Measurements from ENCODE around the gene JAK2. TPM values are rescaled to one million over a fixed set of nuclear protein-coding genes. Genes with fewer than 3 reads are reported as not detected.

JAK2 gene
- total RNA-seq, 6 donors from 2014 or later, result 19.6 to 52.9 (median 26.0) TPM

DNA sequence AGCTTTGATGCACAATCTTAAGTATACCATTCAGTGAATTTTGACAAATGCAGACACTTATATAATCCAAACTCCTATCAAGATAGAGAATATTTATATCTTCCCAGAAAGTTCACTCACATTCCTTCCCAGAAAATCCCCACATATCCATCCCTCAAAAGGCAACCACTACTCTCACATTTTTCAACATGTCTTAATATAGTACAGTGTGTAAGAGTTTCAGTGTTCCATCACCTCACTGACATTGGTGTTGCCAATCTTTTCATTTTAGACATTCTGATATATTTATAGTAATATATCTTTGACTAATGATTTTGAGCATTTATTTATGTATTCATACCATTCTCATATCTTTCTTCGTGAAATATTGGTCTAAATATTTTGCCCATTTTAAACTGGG is 38.1 kb upstream of the JAK2 start:
- no peak for DNase-seq
- no peak for ATAC-seq (ENCODE audit: low FRiP score in 2 of 2)
- TF ChIP-seq EP300 (IDR thresholded peaks at IDR 0.05) (no peak), POLR2AphosphoS5 (IDR thresholded peaks at IDR 0.05) (no peak), POLR2A (IDR thresholded peaks at IDR 0.05) (no peak)
- TF ChIP-seq, protein P1, sequence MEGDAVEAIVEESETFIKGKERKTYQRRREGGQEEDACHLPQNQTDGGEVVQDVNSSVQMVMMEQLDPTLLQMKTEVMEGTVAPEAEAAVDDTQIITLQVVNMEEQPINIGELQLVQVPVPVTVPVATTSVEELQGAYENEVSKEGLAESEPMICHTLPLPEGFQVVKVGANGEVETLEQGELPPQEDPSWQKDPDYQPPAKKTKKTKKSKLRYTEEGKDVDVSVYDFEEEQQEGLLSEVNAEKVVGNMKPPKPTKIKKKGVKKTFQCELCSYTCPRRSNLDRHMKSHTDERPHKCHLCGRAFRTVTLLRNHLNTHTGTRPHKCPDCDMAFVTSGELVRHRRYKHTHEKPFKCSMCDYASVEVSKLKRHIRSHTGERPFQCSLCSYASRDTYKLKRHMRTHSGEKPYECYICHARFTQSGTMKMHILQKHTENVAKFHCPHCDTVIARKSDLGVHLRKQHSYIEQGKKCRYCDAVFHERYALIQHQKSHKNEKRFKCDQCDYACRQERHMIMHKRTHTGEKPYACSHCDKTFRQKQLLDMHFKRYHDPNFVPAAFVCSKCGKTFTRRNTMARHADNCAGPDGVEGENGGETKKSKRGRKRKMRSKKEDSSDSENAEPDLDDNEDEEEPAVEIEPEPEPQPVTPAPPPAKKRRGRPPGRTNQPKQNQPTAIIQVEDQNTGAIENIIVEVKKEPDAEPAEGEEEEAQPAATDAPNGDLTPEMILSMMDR (IDR thresholded peaks at IDR 0.05), result no peak
- WGBS, 2 donors, result 86 to 87% methylated on average over 1 of the region's 1 CpG
- Histone ChIP-seq H3K27me3 (no peaks in the 10 kb centered on the region), H3K4me1 (peaks cover 3 to 8% (median 5%) of the 10 kb centered on the region in 4 donors), H3K27ac (no peak overlapping the region), H3K36me3 (no peaks in the 10 kb centered on the region), H3K9me3 (no peaks in the 10 kb centered on the region), H3K4me3 (no peak overlapping the region)

DNA sequence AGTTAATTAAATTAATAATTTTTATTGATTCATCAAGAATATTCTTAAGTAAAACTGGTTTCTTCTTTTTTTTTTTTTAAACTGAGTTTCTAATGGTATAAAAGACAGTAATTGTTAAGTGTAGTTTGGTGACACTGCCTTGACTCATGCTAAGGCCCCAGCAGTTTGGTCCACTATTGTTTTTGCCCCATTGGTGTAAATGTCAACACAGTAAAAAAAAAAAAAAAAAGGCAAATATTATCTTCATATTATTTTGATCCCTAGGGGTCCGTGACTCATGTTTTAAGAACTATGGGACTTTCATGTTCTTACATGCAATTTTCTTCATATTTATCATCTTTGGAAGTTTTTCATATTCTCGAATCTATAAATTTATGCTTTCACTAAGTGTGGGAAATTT is 29.2 kb upstream of the JAK2 start:
- ATAC-seq (ENCODE audit: low FRiP score in 2 of 2), result no peak
- WGBS, 2 donors, result 90 to 93% methylated on average over 2 of the region's 2 CpGs

DNA sequence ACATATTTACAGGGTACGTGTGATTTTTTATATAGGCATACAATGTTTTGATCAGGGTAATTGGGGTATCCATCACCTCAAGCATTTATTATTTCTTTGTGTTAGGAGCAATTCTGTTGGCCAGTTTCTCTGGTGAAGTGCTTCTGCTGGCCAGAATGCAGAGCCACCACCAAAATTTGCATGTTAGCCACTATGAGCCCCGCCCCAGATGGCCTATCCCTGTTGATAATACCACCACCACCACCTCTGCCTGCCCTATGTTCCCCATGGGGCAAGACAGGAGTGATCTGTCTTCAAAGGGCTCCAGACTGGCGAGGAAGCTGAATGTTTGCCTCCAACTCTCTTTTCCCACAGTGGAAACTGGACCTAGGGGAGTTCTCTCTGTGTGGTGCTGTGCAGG is 26.0 kb upstream of the JAK2 start:
- no peak for ATAC-seq (ENCODE audit: low FRiP score in 2 of 2)
- no peak overlapping the region for H3K27ac ChIP-seq
- 92 to 93% methylated on average over 3 of the region's 3 CpGs for WGBS, 2 donors

More for the DNA sequence above, 29.2 kb upstream of the JAK2 start:
- Histone ChIP-seq H3K9me3 (no peaks in the 10 kb centered on the region), H3K4me3 (no peak overlapping the region), H3K4me1 (no peaks in the 10 kb centered on the region), H3K27ac (no peak overlapping the region), H3K27me3 (no peaks in the 10 kb centered on the region), H3K36me3 (no peaks in the 10 kb centered on the region)
- DNase-seq, result no peak
- TF ChIP-seq POLR2A (IDR thresholded peaks at IDR 0.05), result no peak
- TF ChIP-seq, protein P1 (IDR thresholded peaks at IDR 0.05), result no peak
- TF ChIP-seq EP300 (IDR thresholded peaks at IDR 0.05), result no peak
- TF ChIP-seq POLR2AphosphoS5 (IDR thresholded peaks at IDR 0.05), result no peak

DNA sequence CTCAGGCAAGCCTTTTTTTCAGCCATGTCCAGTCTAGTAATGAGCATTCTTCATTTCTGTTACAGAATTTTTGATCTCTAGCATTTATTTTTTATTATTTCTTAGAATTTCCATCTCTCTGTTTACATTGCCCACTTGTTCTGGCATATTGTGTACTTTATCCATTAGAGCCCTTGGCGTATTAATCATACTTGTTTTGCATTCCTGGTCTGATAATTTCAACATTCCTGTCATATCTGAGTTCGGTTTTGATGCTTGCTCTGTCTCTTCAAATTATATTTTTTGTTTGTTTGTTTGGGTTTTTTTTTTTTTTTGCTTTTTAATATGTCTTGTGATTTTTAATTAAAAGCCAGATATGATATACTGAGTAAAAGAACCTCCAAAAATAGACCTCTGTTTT is 23.0 kb upstream of the JAK2 start:
- WGBS, 2 donors, result 72 to 76% methylated on average over 2 of the region's 2 CpGs
- H3K27ac ChIP-seq, result no peak overlapping the region
- no peaks in the 10 kb centered on the region for H3K36me3 ChIP-seq
- DNase-seq (no peak), ATAC-seq (ENCODE audit: low FRiP score in 2 of 2) (no peak)
- no peaks in the 10 kb centered on the region for H3K27me3 ChIP-seq
- H3K9me3 ChIP-seq, result no peaks in the 10 kb centered on the region
- peaks cover 0 to 4% (median 1%) of the 10 kb centered on the region in 4 donors for H3K4me1 ChIP-seq
- TF ChIP-seq POLR2A (IDR thresholded peaks at IDR 0.05), result no peak
- TF ChIP-seq POLR2AphosphoS5 (IDR thresholded peaks at IDR 0.05), result no peak
- TF ChIP-seq, protein P1 (IDR thresholded peaks at IDR 0.05), result no peak
- no peak for TF ChIP-seq EP300 (IDR thresholded peaks at IDR 0.05)
- H3K4me3 ChIP-seq, result no peak overlapping the region

More for the DNA sequence above, 26.0 kb upstream of the JAK2 start:
- Histone ChIP-seq H3K4me3 (no peak overlapping the region), H3K9me3 (no peaks in the 10 kb centered on the region), H3K27me3 (no peaks in the 10 kb centered on the region), H3K4me1 (peaks cover 0 to 4% (median 0%) of the 10 kb centered on the region in 4 donors), H3K36me3 (no peaks in the 10 kb centered on the region)
- DNase-seq, result no peak
- TF ChIP-seq EP300 (IDR thresholded peaks at IDR 0.05) (no peak), POLR2AphosphoS5 (IDR thresholded peaks at IDR 0.05) (no peak), POLR2A (IDR thresholded peaks at IDR 0.05) (no peak)
- TF ChIP-seq, protein P1 (IDR thresholded peaks at IDR 0.05), result no peak

DNA sequence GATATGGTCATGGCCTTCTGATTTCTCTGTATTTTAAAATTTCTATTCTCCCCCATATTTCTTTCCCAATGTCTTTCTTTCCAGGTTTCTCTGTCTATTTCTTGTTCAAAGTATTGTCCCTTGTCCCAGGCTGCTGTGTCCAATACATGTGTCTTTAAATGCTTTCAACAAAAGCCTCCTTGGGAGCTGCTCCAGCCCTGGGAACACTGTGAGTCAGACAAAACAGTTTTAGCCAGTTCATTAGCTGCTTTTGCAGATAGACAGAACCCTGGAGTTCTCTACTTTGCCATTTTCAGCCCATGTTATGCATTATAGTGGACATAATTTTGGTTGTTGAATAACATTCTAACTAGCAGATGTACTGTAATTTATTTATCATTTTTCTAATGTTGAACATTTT is 20.5 kb upstream of the JAK2 start:
- Histone ChIP-seq H3K36me3 (no peaks in the 10 kb centered on the region), H3K9me3 (no peaks in the 10 kb centered on the region), H3K4me3 (no peak overlapping the region), H3K27me3 (no peaks in the 10 kb centered on the region), H3K4me1 (peaks cover 0 to 4% (median 1%) of the 10 kb centered on the region in 4 donors), H3K27ac (no peak overlapping the region)
- ATAC-seq (ENCODE audit: low FRiP score in 2 of 2), result no peak
- TF ChIP-seq EP300 (IDR thresholded peaks at IDR 0.05) (no peak), POLR2AphosphoS5 (IDR thresholded peaks at IDR 0.05) (no peak), POLR2A (IDR thresholded peaks at IDR 0.05) (no peak)
- TF ChIP-seq, protein P1 (IDR thresholded peaks at IDR 0.05), result no peak
- DNase-seq, result no peak
